HUDEP-2 (cell line): ENCODE data around the gene ELF2.
"Not testable (repeated sequence)": the region's sequence is repeated elsewhere in the genome, so short reads cannot be mapped to it uniquely, and the experiment has no call there.

Source experiments
- DNase-seq, 76 experiments: peaks; one replicate each; lab custom pipeline; 2025; ENCODE audit not compliant: unreplicated experiment in 76 of 76; lab: John Stamatoyannopoulos, UW

The ELF2 gene

DNA sequence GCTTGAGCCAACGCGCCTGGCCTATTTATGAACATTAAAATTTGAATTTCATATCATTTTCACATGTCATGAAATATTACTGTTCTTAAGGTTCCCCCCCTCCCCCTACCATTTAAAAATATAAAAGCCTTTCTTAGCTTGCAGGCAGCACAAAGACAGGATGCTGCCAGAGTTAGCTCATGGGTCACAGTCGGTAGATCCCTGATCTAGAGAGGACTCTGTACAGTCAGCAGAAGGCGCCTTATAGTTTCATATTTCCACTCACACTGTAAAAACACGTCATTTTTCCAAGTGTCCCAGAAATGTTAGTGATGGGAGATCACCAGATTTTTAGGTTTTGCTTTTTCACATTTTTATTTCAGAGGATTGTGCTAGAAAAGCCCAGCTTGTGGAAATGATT is 149.2 kb downstream of the ELF2 start:
- DNase-seq = no peak

DNA sequence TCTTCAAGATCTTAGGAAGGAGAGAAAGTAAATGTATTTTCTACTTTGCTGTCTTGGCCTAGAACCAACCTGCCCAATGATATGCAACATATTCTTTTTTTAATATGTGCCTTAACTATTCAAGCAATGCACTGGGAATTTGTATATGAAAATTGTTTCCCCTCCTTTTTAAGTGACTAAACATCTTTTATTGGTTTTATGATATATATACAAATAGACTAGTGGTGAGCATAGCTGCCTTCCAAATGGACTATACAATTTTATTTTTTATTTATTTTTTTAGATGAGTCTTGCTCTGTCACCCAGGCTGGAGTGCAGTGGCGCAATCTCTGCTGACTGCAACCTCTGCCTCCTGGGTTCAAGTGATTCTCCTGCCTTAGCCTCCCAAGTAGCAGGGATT is 151.2 kb downstream of the ELF2 start:
- no peak for DNase-seq

DNA sequence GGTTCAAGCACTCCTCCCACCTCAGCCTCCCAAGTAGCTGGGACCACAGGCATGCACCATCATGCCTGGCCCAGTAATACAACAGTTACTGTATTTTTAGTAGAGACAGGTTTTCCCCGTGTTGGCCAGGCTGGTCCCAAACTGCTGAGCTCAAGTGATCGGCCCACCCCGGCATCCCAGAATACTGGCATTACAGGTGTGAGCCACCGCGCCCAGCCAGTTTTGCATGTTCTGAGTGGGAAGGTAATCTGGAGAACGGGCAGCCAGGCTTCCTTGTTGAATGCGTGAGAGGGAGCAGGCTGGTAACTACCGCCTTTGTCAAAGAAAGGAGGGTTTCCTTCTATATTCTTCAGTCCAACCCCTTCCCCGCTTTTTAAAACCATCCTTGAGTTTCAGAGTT is 152.3 kb downstream of the ELF2 start:
- DNase-seq = no peak

DNA sequence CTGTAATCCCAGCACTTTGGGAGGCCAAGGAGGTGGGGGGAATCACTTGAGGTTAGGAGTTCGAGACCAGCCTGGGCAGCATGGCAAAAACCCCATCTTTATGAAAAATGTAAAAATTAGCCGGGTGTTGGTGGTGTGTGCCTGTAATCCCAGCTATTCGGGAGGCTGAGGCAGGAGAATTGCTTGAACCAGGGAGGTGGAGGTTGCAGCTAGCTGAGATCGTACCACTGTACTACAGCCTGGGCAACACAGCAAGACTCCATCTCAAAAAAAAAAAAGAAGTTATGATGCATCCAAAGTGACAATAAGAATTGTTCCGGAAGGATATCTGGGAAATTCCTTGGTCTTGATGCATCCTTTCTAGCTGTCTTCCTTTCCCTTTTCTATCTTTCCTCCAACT is 154.2 kb downstream of the ELF2 start:
- no peak for DNase-seq

DNA sequence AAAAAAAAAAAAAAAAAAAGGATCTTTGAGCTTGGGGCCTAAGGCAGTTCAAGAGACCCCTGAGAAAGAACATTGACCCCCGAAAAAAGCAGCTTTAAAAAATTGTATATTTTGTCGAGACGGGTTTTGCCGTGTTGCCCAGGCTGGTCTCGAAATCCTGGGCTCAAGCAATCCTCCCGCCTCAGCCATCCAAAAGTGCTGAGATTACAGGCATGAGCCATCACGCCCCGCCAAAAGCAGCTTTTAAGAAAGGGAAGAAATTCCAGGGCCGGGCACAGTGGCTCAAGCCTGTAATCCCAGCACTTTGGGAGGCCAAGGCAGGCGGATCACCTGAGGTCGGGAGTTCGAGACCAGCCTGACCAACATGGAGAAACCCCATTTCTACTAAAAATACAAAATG is 155.9 kb downstream of the ELF2 start:
- DNase-seq = not testable (repeated sequence)

DNA sequence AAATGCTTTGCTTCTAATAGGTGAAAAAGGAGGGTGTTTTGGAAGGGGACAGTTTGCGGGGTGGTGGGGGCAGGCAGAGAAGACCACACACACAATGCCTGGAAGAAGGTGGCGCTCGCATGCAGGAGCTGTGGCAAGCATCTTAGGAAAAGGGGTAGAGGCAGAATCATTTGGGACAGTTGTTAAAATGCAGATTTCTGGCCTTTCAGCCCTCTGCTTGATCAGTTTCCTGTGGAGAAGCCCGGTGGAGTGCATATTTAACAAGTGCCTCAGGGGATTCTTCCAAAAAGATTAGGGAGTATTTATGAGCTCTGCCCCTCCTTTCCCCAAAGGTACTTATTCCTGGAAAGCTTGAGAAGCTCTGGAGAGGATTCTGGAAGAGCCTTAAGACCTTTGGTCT is 156.6 kb downstream of the ELF2 start:
- no peak for DNase-seq

DNA sequence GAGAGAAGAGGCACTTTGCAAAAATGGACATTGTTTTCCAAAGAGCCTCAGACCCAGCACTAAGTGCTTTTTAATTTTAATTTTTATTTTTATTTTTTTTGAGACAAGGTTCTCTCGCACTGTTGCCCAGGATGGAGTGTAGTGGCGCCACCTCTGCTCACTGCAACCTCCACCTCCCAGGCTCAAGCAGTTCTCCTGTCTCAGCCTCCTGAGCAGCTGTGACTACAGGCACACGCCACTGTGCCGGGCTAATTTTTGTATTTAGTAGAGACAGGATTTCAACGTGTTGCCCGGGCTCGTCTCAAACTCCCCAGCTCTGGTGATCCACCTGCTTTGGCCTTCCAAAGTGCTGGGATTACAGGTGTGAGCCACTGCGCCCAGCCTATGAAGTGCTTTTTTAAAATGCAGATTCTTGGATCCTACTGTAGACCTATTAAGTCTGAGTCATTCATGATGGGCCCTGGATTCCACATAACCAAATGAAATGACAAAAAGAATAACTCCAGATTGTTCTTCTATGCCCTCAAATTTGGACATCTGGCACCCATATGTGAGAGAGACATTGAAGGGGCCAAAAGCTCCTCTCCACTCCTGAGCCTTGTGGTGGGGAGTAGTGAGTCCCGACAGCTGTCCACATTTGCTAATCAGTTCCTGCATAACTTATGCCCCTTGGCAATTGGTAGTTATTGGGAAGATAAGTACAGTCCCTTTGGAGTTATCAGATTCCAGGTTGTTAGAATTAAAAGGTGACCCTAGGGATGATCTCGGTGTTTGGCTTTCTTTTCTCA is 157.9 kb downstream of the ELF2 start:
- no peak for DNase-seq

DNA sequence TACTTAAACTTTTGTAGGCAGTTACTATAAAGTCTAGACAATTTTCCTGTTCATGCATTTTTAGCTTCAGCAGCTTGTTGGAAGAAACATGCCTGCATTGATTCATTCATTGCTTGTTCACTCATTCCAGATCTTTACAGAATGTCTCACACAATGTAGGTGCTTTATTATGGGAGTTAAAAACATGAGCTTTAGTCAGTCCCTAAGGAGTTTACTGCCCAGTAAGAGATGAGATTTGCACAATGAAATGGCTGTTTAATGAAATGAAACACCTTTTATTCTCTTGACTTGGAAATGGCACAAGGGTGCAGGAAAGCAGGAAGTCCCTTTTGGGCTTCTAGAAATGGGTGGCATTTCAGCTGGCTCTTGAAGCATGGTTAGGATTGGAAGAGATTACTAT is 158.5 kb downstream of the ELF2 start:
- DNase-seq = no peak

DNA sequence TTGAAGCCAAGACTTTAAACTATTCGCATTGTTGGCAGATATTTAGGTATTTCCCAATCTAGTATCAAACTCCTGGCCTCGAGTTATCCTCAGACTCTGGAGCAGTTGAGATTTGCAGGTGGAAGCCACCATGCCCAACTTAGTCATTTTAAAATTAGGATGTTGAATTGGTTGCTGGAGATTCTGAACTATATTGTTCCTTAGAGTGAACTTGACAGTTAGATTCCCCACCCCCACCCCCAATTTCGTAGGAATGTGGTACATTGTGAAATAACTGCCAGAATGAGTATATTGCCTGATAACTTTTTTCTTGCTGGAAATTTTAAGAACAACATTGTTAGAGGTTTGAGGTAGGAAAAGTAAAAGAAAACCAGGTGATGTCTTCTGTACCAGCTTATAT is 159.2 kb downstream of the ELF2 start:
- no peak for DNase-seq

DNA sequence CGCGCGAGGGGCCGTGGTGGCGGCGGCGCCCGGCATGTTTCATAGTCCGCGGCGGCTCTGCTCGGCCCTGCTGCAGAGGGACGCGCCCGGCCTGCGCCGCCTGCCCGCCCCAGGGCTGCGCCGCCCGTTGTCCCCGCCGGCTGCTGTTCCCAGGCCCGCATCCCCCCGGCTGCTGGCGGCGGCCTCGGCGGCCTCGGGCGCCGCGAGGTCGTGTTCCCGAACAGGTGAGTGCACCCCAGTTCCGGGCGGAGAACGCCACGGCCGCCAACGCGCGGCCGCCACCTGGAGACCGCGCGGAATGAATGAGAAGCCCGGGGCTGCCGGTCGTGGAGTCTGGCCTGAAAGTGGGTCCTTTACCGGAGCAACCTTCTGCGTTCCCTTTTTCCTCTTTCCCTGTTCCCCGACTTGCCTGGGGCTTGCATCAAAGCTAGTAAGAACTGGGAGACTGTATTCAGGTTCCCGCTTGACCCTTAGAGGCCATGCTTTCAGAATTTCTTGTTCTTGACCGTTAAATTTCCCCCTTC is 161.0 kb downstream of the ELF2 start:
- peak in 30 of 76 experiments; percentile 7 to 74 (median 31) for DNase-seq

DNA sequence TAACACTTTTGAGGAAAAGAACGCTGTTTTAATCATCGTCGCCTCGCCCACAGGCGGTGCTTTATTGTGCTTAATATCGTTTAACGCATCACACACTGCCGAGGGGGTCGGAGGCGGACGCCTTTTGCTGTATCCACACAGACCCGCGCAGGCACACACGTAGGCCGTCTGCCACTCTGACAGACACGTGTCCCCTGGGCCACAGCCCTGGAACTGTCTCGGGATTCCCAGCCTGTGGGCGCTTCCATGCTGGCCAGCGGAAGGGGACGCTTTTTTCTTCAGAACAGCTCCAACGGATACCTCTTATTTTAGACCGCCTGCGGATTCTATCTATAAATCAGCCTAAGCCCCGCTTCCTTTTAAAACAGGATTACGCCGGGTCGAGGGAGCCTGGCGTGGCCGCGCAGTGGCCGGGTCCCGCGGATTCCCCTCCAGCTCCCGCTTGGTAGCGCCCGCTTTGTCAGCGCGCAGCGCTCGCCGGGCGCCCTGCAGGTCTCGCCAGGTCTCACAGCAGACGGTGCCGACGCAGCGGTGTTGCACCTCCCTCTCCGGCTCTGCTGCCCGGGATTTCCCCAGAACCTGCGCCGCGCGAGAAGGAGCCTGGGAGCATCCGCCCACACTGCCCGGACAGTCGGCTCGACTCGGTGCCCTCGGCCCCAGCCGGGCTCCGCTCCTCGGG is 161.6 kb downstream of the ELF2 start, which contains the start of gene NOCT:
TSS of gene NOCT (plus strand) at position 513 of the 679 bp plus-strand sequence. CDS start 201 bp downstream, outside the sequence.
- peak in 75 of 76 experiments; percentile 39 to 91 (median 83) for DNase-seq

DNA sequence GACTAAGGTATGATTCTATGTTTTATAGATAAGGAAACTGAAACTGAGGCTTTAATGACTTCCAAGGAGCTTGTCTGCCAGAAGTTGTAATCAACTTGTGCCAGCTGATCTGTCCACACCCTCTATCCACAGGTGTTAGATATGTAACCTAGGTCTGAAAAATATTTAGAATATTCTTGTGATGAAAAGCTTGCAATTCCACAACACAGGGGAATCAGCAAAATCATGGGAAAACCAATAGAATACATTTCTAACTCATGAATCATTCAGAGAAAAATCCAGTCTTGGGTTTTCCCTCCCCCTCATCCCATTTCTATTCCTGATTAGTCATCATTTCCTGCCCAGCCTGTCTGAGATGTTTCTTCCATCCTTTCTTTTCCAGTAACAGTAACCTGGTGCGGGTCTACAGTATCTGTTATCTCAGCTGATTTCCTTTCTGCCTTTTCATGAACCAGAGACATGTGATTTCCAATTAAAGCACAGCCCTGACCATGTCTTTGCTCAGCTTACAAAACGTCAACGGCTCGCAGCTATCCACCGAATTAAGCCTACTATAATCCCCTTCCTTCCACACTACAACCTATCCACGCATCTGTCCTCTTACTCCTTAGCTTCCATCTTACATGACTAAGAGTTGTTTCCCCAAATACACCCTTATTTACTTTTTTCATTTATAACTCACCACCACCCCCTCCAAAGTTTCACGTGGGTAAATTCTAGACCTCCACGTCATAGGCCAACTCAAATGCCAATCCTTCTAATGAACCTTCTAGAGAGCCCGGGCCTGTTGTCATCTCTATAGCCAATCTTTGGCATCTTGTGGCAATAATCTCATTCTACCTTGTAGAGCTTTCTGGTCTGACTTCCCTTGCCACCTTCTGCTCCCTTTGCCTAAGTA is 162.4 kb downstream of the ELF2 start:
- peak in 12 of 76 experiments; percentile 1 to 39 (median 20) for DNase-seq

DNA sequence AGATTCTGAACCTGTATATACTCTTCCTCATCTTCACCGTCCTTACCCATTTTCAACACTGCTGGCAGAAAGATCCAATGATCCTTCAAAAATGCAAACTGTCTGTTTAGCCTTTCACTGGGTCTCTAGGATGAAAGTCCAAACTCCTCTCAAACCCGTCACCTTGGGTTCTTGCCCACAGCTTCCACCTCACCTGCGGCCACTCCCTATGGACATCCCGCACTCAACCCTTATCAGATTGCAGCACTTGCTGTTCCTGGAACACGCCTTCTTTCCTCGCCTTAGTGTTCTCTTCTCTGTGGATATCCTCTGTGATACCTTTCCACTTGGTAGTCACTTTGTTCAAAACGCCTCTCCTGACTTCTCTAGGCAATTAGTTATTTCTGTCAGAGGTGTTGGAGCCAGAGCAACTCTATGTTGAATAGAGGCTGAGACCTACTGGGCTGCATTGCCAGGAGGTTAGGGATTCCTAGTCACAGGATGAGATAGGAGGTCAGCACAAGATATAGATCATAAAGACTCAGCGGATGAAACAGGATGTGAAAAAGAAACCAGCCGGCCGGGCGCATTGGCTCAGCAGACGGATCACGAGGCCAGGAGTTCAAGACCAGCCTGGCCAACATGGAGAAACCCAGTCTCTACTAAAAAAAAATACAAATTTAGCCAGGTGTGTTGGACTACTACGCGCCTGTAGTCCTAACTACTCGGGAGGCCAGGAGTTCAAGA is 165.6 kb downstream of the ELF2 start:
- no peak for DNase-seq

DNA sequence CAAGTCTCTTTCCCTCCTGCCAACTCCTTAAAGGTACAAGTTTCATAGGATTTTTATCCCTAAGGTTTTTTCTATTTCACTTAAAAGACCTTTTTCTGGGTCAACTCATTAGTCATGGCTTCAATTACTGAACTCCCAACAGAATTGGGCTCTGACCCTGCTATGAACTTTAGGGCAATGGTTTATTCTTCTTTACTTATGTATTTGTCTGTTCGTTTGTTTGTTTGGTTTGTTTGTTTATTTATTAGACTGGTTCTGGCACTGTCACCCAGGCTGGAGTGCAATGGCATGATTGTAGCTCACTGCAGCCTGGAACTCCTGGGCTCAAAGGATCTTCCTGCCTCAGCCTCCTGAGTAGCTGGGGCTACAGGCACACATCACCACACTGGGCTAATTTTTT is 167.3 kb downstream of the ELF2 start:
- DNase-seq = no peak

DNA sequence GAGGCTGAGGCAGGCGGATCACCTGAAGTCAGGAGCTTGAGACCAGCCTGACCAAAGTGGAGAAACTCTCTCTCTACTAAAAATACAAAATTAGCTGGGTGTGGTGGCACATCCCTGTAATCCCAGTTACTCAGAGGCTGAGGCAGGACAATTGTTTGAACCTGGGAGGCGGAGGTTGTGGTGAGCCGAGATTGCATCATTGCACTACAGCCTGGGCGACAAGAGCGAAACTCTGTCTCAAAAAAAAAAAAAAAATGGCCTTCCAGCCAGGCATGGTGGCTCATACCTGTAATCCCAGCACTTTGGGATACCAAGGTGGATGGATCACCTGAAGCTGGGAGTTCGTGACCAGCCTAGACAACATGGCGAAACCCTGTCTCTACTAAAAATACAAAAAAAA is 168.7 kb downstream of the ELF2 start:
- DNase-seq = not testable (repeated sequence)

DNA sequence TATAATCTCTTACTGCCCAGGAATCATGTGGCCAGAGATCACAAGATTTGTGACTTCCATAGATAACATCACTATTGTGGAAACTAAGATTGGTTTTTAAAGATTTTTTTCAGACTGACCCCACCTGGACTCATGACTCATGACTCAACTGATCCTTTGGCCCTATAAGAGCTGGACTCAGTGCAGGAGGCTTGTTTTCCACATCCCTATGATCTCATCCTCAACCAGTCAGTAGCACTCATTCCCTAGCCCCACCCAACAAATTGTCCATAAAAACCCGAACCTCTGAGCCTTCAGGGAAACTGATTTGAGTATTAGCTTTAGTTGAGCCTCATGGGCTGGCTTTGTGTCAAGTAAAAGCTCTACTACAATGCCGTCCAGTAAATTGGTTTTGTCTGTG is 169.4 kb downstream of the ELF2 start:
- no peak for DNase-seq
